GM18526 (cell line): ENCODE results near the gene TMEM263.

Experiments
- POLR2A ChIP-seq: IDR thresholded peaks from 3 replicates; pipeline ENCODE4 v1.6.1; 2011; ENCODE audit not compliant: insufficient read length; ENCODE audit errors: extremely low read depth

TMEM263 gene

DNA sequence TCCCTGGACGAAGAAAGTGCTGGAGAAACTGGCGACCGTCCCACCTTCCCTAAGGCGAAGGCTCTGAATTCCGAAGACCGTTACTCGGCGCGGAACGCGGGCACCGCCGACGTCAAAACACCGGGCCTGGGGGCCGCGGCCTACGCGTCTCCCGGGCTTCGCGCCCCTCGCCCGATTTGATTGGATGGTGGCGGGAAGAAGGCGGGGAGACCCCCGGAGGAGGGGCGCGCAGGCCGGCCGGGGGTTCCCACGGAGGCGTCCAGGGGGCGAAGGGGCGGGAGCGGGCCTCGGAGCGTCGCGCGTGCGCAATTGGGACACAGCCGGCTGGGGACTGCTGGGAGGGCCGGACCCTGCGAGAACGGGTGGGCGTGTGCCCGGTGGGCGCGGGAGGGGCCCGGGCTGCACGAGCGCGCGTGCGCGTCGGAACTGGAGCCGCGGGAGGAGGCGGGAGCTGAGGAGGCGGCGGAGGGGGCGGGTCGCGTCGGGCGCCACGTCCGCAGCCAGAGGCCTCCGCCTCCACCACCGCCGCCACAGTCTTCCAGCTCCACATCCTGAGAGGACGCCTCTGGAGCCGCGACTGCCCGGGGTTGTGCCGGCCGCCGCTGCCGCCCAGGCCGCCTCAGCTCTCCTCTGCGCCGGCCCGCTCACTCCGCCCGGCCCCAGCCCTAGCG is at the start of gene TMEM263:
TSS of gene TMEM263 (plus strand) at position 531 of the 671 bp plus-strand sequence. CDS start 11,210 bp downstream, outside the sequence.
- TF ChIP-seq POLR2A: peak; percentile 78

DNA sequence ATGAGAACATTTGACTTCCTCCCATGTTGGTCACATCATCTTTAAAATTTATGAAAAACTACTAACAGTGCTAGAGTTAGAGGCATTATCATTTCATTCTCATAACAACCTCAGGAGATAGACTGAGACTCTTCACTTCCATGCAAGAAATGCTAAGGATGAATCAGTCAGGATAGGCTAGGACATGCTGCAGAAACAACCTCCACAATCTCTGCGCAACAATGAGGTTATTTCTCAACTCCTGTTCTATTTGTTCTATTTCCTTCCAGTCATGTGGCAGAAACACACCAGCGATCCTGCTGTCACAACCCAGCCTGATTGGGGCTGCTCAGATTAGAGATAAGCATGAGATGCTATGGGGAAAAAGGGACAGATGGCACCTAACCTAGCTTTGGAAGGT is 49.0 kb upstream of the TMEM263 start:
- no peak for TF ChIP-seq POLR2A

DNA sequence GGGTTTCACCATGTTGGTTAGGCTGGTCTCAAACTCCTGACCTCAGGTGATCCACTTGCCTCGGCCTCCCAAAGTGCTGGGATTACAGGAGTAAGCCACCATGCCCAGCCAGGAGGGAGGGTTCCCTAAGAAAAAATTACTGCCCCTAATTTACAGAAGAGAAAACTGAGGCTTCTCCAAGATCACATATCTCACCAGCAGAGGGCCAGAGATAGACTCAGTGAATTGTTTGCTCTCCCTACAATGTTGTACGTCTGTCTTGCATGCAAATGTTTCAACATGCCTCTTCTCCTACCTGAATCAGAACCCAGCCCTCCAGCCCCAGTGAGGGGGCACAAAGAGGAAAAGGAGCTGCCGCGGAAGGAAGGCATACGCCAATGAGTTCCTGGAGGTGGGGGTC is 48.3 kb upstream of the TMEM263 start:
- TF ChIP-seq POLR2A: no peak

DNA sequence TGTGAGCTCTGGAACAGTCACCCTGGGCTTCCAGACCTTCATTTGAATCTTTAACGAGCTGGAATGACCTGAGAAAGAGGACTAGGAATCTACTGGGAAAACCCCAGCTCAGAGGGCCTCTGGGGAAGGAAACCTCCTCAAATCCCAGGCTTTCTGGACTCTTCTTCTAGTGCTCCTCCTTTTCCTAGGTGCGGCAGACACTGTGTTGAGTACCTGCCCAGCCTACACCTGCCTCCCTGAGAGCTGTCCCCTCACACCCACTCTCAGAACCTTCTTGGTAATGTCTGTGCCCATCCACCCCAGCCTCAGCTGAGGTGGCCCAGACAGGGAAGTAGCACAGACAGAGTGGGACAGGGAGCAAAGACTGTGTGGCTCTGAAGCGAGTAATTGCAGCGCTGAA is 47.9 kb upstream of the TMEM263 start:
- TF ChIP-seq POLR2A: no peak

DNA sequence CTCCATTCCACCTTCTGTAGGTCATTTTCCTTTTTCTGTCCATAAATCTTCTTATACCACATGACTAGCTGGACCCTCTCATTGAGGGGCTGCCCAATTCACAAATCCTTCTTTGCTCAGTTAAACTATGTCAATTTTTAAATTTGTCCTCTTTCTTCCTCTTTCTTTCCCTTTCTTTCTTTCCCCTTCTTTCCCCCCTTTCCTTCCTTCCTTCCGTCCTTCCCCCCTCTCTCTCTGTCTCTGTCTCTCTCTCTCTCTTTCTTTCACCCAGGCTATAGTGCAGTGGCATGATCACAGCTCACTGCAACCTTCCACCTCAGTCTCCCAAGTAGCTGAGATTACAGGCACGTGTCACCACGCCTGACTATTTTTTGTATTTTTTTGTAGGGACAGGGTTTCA is 47.1 kb upstream of the TMEM263 start:
- no peak for TF ChIP-seq POLR2A

DNA sequence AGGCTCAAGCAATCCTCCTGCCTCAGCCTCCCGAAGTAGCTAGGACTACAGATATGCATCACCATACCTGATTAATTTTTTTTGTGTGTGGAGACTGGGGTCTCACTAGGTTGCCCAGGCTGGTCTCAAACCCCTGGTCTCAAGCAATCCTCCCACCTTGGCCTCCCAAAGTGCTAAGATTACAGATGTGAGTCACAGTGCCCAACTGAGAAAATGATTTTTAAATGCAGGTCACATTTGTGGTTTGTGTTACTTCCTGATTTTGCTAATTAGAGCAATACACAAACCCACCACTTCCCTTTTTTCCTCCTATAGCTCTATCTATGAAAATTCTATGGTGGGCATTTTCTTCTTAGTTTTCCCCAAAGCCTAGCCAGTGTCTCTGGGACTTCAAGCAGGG is 45.5 kb upstream of the TMEM263 start:
- TF ChIP-seq POLR2A: no peak

DNA sequence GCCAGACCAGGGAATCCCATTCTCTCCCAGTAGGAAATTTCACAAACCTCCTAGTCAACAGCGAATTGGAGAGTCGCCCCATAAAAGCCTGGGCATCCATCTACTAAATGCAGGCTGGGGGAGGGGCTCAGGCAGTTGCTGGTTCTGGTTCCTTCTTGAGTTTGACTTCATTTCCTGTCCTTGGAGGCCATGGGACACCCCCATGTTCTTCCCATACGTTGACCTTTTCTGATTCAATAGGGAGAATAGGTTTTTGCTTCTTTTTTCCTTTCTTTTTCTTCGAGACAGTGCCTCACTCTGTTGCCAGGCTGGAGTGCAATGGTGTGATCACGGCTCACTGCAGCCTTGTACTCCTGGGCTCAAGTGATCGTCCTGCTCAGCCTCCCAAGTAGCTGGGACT is 44.1 kb upstream of the TMEM263 start:
- no peak for TF ChIP-seq POLR2A

DNA sequence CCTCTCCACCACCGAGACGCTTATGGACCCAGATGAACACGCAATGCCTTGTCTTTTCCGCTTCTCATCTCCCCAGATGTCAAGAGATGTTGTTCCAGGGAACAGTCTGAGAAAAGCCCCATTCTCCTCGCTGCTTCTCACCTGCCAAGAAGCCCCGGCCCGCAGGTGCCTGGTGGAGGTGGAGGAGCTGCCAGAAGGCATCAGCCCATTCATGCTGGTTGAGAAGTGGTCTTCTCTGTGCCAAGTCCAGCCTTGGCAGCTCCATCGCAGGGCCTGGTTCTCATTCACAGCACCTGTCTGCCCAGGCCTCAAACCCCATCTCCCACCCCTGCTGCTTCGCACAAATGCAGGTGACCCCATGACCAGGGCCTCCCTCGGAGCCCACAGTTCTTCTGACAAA is 42.3 kb upstream of the TMEM263 start:
- TF ChIP-seq POLR2A: no peak

DNA sequence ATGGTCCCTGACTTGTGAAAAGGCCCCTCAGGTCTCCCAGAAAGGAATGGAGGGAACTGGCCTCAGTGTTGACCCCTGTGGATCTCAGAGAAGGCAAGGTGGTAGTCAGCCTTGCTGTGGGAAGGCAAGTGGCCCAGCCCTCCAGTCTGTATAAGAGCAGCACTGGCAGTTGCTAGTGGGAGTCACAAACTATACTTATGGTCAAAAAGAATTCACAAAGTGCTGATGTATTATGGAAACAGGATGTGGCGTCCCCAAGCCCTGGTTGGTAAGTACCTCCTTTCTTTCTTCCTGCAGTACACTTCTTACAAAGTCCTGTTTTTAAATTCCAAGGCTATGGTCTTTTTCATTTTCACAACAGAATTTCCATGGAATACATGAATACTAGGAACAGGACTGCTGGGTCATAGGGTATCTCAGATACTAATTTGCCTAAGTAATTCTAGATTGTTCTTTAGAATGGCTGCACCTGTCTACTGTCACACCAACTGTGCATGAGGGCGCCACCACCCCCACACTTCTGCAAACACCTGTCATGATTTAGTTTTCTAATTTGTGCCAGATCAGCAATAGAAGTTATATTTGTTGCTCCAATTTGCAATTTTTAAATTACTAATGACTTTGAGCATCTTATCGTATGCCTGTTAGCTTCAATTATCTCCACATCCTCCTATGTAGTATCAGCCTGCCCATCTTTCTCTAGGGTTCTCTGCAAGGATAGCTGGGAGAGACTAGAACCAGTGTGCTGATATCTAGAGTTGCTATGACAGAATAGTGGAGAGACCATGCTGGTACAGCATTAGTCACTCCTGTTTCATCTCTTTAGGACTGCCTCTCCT is 40.7 kb upstream of the TMEM263 start:
- TF ChIP-seq POLR2A: no peak

DNA sequence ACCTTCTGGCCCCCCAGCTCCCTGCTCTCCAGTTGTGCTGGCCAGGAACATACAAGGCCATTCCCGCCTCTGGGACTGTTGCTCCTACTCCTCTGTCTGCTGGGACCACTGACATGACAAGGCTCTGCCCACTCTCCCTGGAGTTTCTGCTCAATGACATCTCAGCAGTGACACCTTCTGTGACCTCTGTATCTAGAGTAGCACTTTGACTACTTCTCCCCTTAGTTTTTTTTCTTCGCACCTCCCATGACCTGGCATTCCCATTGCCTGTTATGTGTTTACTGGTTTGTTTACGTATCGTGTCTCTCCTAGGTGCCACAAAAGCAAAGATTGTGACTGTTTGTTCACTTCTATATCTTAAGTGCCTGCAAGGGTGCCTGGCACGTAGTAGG is 40.1 kb upstream of the TMEM263 start:
- TF ChIP-seq POLR2A: no peak

DNA sequence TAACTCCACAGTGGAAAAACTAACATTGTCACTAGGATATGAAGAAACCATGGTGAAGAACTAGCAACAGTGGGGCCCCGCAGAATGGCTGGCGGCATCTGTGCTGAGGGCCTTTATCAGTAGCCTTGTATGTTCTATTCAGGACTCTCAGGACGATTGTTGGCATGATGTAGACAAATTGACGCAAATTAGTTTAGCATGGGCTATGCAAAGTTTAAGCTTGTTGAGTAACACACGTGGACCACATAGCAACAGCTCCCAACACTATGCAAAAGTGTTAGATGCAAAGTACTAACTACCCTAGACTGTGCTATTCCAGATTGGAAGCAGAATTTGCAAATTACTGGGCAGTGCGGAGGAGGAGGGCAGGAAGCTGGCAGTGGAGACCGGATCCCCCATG is 38.2 kb upstream of the TMEM263 start:
- TF ChIP-seq POLR2A: no peak

DNA sequence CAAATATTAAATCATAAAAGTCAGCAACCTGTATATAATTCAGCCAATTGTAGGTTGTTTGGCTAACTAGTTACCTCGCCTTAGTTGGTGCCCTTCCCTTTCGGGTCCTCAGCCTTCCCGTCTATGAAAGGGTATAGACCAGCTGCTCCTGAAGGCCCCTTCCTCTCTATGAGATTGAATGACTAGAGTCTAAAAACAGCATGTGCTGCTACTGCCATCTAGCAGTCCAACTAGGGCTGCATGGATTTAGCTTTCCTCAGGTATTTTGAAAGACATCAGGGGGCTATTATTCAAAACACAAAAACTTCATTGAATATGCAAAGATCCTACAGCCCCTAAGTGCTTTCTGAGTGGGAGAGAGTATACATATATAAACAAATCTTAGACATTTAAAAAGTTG is 37.0 kb upstream of the TMEM263 start:
- no peak for TF ChIP-seq POLR2A

DNA sequence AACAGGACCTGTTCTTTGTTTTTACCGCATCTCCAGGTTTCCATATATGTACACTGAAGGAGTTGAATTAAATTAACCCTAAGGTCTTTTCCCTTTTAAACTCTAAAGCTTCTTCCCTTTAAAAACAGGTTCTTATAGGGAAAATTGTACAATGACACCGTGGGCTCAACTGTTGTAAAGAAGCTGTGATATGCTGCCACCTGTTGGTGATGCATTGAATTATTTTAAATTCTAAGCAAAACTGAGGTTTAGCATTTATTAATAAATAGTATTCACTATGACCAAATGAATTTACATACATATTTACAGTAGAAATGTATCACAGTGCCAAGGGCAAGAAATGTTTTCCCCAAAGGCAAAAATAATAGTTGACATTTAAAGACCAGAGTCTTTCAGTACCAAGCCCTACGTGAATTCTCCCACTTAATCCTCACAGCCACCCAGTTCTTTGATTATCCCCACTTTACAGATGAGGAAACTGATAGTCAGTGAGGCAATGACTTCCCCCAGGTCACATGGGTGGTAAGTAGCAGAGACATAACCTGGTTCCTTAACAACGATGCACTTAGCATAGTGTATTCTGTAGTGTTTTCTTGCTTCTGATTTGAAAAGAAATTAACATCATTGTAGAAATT is 35.7 kb upstream of the TMEM263 start:
- no peak for TF ChIP-seq POLR2A

DNA sequence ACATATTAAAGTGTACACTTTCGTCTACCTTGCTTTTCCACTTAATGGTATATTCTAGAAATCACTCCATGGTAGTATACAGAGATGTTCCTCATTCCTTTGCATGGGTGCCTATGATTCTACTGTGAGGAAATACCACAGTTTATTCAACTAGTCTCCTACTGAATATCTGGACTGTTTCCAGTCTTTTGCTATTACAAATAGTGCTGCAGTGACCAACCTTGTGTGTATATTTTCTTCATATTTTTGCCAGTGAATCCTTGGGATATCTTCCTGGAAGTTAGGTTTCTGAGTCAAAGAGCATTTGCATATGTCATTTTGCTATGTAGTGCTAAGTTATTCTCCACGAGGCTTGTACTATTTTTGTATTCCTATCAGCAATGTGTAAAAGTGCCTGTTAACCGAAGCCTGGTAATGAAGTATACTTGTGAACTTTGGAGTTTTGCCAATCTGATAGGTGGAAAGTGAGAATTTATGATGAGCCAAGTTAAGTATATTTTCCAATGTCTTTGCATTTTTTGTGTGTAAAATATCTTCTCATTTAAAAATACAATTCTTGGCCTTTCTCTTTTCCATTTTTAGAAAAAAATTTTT is 31.3 kb upstream of the TMEM263 start:
- no peak for TF ChIP-seq POLR2A

DNA sequence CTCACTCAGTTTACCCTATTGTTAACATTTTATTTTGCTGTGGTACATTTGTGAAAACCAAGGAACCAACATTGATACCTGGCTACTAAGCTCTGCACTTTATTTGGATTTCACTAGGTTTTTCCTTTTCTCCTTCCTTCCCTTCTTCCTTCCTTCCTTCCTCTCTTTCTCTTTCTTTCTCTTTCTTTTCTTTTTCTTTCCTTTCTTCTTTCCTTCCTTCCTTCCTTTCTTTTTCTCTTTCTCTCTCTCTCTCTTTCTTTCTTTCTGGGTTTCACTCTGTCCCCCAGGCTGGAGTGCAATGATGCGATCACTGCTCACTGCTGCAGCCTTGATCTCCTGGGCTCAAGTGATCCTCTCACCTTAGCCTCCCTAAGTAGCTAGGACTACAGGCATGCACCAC is 29.1 kb upstream of the TMEM263 start:
- TF ChIP-seq POLR2A: no peak

DNA sequence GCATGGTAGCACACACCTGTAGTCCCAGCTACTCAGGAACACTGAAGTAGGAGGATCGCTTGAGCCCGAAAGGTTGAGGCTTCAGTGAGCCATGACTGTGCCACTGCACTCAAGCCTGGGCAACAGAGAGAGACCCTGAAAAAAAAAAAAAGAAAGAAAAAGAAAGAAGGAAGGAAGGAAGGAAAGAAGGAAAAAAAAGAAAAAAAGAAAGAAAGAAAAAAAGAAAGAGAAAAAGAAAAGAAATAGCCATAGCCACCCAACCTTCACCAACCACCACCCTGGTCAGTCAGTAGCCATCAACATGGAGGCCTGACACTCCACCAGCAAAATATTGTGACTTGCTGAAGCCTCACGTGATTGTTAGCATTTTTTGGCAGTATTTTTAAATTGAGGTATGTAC is 21.4 kb upstream of the TMEM263 start:
- TF ChIP-seq POLR2A: no peak

DNA sequence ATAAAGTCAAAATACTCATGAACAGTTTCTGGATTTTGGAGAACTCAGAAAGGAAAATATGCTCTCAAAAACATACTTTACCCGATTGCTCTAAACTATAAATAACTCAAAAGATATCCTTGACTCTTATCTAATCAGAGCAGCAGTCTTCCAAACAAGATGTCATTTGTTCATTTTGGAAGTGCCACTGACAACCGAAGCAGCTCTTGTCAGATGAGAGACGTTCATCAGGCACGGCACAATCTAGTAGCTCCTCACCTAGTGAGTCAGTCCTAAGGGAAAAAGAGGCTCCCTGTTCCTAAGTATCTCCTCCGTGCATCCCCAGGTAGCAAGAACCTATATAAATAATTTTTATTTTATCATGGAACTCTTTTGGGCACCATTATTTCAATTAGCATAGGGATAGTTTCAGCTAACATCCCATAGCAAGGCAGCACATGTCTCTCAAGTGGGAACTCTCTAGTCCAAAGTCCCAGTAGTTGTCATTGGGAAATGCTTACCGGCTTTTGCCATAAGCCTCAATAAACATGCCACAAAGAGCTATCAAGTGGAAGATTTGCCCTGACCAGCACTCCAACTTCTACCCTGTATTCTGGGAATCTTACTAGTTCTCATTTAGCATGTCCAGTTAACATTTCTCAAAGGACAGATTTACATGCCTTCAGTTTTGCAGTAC is 14.1 kb upstream of the TMEM263 start:
- TF ChIP-seq POLR2A: no peak
